Raji (cell line): ENCODE results near the gene R3HDM2.

Experiments used
- POLR2A ChIP-seq: IDR thresholded peaks from 2 replicates; pipeline ENCODE4 v1.6.1; 2011; ENCODE audit warnings: low read depth, low read length, control low read depth; ENCODE audit not compliant: insufficient read depth

Gene R3HDM2

GRCh38 chr12:57430931-57431566, at the start of gene R3HDM2:
Gene R3HDM2, minus strand, starts transcription at chr12:57431043. Its CDS starts 120,615 bp downstream, at chr12:57310428.
- TF ChIP-seq POLR2A = peak; percentile 97

- TF ChIP-seq POLR2A = no peak
These were observed 48.7 kb upstream of the R3HDM2 start, which contains the start of gene ARHGAP9 for GRCh38 chr12:57479376-57480115. Gene ARHGAP9, minus strand, starts transcription at chr12:57479866. Its CDS starts 460 bp downstream, at chr12:57479406.

GRCh38 chr12:57479043-57479375, 48.2 kb upstream of the R3HDM2 start:
- no peak for TF ChIP-seq POLR2A

DNA sequence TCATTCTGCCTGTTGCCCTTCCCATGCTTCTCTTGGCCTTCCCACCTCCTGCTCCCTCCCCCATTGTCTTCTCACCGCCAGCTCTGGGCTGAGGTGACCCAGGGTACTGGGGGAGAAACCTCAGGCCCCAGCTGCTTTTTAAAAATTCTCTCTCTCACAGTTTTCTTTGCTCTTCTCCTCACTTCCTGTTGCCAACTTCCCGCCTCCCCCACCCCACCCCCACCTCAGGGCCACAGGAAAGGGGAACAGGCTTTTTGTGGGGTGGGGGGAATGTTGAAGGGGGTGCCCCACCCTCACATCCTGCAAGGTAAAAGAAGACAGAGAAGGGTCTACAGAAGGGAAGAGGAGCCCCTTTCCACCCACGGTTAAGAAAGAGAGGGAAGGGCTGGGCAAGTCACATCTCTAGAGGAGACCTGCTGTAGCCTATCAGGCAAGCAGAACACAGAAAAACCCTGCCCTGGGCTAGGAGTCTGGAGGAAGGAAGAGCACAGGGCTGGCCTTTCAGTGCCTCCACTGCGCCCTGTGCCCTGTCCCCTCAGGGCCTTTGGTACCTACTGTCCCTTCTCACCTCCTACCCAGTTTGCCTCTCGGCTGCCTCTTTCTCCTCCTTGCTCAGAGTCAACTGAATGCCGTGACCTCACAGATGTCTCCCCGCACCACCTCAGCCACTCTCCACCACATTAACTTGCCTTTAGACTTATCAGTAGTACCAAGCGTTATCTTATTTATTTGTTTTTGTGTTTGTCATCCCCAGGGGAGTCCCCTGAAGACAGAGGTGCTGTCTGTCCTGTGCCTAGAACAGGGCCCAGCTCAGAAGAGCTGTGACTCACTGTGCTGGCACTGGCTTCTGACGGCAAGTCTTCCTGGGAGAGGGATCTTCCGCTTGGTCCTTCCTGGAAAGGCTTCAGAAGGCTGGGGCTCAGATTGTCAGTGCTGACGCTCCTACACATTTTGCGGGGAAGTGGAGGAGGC, 47.2 kb upstream of the R3HDM2 start:
- TF ChIP-seq POLR2A = peak; percentile 61; the same call in 1 of the 2 replicates

- no peak for TF ChIP-seq POLR2A
These were observed 46.3 kb upstream of the R3HDM2 start for GRCh38 chr12:57476993-57477709.

DNA sequence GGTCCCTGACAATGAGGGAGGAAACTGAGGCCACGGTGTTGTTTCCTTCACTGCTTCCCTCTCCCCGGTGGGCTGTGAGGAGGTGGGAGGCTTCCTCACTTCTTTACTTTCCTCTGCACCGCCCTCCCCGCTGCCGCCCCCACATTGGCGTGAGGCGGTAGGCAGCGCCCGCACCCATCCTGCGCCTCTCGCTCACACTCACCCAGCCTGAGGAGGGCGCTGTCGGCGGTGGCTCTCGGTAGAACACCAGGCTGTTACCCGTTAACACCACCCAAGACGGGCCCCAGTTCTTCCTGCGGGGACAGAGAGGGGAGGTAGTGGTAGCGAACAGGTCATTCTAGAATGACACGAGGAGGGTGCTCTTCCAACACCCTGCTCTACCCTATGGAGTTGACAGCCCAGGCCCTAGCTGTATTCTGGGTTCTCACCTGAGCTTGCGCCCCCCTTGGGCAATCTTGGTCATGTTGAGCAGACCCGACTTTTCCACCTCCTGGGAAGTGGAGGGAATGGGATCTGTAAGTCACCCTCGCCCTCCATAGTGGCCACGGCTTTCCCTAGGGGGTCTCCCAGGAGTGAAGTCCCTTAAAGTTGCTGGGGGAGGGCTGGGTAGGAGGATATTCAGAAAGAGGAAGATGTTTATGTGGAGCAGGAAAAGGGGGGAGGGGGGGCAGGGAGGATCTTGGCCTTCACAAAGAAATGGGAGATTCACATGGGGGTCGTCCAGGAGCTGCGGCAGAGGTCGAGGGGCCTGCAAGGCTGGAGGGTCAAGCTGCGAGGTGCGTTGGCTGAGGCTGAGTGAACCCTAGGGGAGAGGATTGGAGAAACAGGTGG, 45.5 kb upstream of the R3HDM2 start:
- TF ChIP-seq POLR2A = no peak

DNA sequence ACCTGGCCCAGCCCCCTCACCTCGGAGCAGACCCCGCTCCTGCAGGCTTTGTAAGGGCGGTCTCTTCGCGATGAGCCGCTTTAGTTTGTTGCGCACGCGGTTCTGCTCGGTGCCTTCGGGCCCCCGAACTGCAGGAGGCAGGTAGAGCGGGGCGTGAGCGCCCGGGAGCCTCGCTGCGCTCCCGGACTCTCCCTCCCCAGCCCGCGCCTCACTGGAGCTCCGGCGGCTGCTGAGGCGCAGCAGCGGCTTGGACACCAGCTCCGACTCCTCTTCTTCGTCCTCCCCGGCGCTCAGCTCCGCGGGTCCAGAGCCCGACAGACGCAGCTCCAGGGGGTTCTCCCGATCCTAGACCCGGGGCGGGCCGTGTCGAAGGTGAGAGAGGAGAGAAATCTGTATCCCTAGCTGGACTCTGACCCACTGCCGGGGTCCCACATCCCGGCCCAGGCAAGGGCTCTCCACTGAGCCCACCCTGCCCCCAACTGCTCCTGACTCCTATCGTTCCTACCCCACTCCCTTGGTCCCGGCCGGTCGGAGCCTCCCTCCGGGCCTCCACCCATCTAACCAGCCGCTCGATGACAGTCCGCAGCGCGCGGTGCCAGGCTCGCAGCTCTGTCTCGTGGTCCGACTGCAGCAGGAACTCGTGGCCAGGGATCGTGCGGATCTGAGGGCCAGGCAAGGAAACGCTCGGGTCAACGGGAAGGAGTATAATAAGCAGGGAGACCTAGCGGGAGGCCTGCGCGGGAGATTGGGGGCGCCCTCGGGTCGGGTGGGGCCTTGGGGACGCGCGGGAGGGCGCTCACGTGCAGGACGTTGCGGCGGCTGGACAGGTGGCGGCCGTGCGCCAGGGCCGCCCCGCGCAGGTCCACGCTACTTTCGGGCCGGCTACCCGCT, 44.7 kb upstream of the R3HDM2 start:
- TF ChIP-seq POLR2A = no peak

GRCh38 chr12:57474862-57475261, 44.0 kb upstream of the R3HDM2 start:
- no peak for TF ChIP-seq POLR2A

DNA sequence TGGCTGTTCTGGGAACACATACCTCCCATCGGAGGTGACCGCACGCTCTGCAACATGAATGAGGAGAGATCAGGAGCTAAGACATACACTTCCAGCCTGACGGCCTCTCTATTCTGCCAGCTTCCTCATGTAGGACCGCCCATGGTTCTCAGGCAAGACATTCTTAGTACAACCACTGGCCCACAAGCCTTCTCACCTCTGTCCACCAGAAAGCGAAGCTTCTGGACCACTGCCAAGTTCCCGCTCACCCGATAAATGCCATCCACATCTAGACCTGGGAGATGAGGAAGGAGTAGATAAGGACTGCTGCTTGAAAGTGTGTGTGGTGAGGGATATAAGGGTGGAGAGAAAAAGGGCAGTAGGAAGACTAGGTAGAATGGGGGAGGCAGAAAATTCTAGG, 43.6 kb upstream of the R3HDM2 start:
- TF ChIP-seq POLR2A = no peak

DNA sequence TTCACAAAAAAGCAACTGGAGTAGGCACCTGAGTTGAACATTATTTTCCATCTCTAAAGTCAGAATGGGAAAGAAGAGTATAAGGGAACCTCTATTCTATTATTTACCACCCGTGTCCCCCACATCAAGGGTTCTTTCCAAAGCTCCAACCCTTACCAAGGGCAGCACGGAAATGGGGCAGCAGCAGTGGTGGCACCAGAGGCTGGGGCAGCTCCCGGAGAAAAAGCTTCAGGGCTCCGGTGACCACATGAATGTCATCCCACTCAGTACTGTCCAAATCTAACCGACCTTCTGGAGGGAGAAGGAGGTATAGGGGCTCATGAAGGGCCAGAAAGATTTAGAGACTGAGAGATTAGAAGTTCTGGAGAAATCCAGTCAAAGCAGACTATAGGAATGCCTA, 43.0 kb upstream of the R3HDM2 start:
- no peak for TF ChIP-seq POLR2A

DNA sequence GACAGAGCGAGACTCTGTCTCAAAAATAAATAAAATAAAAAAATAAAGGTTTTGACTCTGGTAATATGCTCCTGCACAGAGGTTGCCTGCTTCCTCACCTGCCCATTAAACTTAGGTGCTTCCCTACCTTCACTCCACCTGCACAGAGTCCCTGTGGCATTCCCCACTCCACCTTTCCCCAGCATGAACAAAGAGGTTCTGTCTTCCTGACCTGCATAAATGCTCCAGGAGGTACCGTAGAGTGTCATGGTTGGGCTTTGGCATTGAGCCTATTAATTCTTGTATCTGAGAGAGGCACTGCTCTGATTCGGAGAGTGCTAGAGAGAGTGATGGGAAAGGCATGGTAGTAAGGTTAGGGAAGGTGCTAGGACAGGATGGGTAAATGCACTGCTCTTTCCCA, 42.5 kb upstream of the R3HDM2 start:
- no peak for TF ChIP-seq POLR2A

DNA sequence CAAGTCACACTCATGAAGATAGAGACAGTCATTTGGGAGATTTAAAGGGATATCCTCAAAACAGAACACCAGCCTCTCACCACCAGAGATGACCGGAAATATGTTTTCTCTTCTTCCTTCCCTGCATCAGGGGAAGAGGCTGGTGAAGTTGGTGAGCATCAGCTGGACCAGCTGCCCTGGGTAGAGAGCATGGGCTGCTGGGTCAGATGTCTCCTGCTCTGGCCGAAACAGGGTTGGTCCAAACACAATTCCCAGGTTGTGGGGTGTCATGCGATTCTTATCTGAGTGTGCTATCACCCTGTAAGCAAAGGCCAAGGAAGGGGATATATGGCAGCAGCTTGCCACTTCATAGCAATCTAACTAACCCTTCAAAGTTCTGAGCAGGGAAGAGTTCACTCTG, 41.5 kb upstream of the R3HDM2 start:
- TF ChIP-seq POLR2A = no peak

DNA sequence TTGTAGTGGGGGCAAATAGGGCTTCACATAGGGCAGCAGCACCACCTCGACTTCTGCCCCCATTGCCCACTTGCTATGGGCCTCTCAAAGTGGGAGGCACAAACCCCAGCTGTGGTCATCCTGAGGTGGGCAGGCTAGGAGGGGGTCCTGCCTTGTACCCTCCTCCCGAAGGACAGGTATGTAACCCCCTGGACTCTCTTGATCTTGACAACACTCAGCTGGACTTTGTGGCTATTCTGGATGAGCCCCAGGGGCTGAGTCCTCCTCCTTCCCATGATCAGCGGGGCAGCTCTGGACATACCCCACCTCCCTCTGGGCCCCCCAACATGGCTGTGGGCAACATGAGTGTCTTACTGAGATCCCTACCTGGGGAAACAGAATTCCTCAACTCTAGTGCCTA, 40.8 kb upstream of the R3HDM2 start:
- TF ChIP-seq POLR2A = no peak

DNA sequence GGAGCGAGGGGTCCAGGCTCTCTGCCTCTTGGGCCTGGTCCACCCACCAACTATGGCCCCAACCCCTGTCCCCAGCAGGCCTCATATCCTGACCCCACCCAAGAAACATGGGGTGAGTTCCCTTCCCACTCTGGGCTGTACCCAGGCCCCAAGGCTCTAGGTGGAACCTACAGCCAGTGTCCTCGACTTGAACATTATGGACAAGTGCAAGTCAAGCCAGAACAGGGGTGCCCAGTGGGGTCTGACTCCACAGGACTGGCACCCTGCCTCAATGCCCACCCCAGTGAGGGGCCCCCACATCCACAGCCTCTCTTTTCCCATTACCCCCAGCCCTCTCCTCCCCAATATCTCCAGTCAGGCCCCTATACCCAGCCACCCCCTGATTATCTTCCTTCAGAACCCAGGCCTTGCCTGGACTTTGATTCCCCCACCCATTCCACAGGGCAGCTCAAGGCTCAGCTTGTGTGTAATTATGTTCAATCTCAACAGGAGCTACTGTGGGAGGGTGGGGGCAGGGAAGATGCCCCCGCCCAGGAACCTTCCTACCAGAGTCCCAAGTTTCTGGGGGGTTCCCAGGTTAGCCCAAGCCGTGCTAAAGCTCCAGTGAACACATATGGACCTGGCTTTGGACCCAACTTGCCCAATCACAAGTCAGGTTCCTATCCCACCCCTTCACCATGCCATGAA, 40.3 kb upstream of the R3HDM2 start:
- TF ChIP-seq POLR2A = no peak
